ENCODE measurements around the gene TIPARP. TPM values are rescaled to one million over a fixed set of nuclear protein-coding genes. Genes with fewer than 3 reads are reported as not detected.

Gene TIPARP
- 27.1 and 29.0 TPM in 2 replicates for total RNA-seq

DNA sequence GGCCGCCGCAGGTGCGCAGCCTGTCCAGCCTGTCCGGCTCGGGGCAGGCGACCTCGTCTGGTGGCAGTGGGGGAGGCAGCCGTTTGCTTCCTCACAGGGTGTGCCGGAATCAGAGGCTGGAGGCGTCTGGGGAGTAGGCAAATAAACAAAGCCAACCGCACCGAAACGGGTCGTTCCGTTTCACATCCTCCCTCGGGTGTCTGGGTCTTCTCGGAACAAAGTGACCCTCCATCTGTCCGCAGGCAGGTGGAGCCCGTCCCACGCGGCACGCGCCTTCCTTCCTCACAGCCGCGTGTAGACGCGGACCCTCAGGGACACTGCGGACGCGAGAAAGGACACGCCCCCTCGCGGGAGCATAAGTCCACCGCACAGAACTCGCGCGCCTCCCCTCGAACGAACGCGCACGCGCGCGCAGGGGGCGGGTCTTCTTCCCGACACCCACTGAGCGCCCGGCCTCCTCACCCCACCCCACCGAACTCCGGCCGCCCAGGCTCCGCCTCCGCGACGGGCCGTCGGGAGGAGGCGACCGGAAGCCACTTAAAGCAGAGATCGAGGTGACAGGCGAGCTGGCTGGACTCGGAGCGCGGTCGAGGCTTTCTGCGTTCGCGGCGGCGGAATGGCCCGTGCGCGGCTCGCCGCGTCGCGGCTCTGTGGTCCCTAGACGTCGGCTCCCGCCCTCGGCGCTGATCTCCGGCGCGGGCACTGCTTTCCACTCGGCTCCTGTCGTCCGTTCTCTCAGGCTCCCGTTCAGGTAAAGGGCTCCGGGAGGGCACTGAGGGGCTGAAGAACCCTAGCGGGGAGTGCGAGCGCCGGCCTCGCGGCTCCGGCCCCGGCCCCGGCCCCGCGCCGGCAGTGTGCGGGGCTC lies at the start of gene TIPARP:
TSS of gene TIPARP (plus strand) at position 545 of the 865 bp plus-strand sequence. CDS start 3,108 bp downstream, outside the sequence.

Other genes starting within 250 kb of the TIPARP start
- gene SSR3, start 119.5 kb upstream of the TIPARP start, total RNA-seq, result 145 and 228 TPM in 2 replicates
- gene LEKR1, start 151.8 kb downstream of the TIPARP start, total RNA-seq, result 0.12 TPM in 1 of 2 replicates, not detected in the other

Data from pericardium fibroblast (primary cell).